IMR-90 (cell line): ENCODE results near the gene CEP72. TPM values are rescaled to one million over a fixed set of nuclear protein-coding genes. Genes with fewer than 3 reads are reported as not detected.
"Not testable (repeated sequence)": the region's sequence is repeated elsewhere in the genome, so short reads cannot be mapped to it uniquely, and the experiment has no call there.

Experiments
- ATAC-seq: fragments of 200-7000 bp; cut with Tn5 transposase; 2 replicates; pipeline ENCODE4 v1.9.1; 2020; ENCODE audit warnings: low read depth, mild to moderate bottlenecking, moderate library complexity
- BruUV-seq: library from RNA; stranded (reverse); fragments of 400-500 nt; replicated peaks from 2 replicates; lab custom pipeline; 2021; lab: Mats Ljungman, UMichigan
- CTCF ChIA-PET: fragments of 300-600 bp; formaldehyde crosslinking; extraction: SDS; loops from one replicate; lab custom pipeline; 2021; ENCODE audit warnings: antibody characterized with exemption; lab: Yijun Ruan, JAX
- POLR2A ChIA-PET: fragments of 300-600 bp; sonication (Branson Sonifier 250); formaldehyde crosslinking; loops from one replicate; lab custom pipeline; 2022; ENCODE audit warnings: antibody characterized with exemption; ENCODE audit not compliant: unreplicated experiment; lab: Charles Lee
- DNase-seq: peaks from one replicate; pipeline ENCODE4 v3.0.0; 2013
- H2AFZ ChIP-seq: replicated peaks from 2 replicates; pipeline ENCODE3; 2013; ENCODE audit warnings: low read length, mild to moderate bottlenecking; ENCODE audit not compliant: poor library complexity
- H2AK5ac ChIP-seq: 2 replicates; pipeline ENCODE4 v1.6.1; 2013; ENCODE audit warnings: low read depth, low read length, inconsistent platforms
- H2AK9ac ChIP-seq: replicated peaks from 2 replicates; pipeline ENCODE3; 2013; ENCODE audit warnings: mild to moderate bottlenecking, low read depth, low read length, moderate library complexity; ENCODE audit not compliant: poor library complexity
- H2BK120ac ChIP-seq: 2 replicates; pipeline ENCODE4 v1.6.1; 2013; ENCODE audit warnings: low read depth, low read length, inconsistent platforms
- H2BK15ac ChIP-seq: 3 replicates; pipeline ENCODE4 v1.6.1; 2013; ENCODE audit warnings: low read depth, low read length, inconsistent platforms
- H2BK20ac ChIP-seq: 2 replicates; pipeline ENCODE4 v1.6.1; 2013; ENCODE audit warnings: low read depth, mild to moderate bottlenecking, inconsistent platforms, low read length, moderate library complexity
- H2BK5ac ChIP-seq: 2 replicates; pipeline ENCODE4 v1.6.1; 2013; ENCODE audit warnings: mild to moderate bottlenecking, low read depth, low read length, inconsistent platforms; ENCODE audit not compliant: poor library complexity, severe bottlenecking
- H3K14ac ChIP-seq: replicated peaks from 2 replicates; pipeline ENCODE4 v1.6.1; 2013; ENCODE audit warnings: low read depth, low read length, inconsistent platforms
- H3K18ac ChIP-seq: 2 replicates; pipeline ENCODE4 v1.6.1; 2013; ENCODE audit warnings: low read depth, low read length, control low read depth
- H3K23ac ChIP-seq: 2 replicates; pipeline ENCODE4 v1.6.1; 2013; ENCODE audit warnings: low read depth, low read length, inconsistent platforms
- H3K27ac ChIP-seq: 2 replicates; pipeline ENCODE4 v1.5.1; 2013; ENCODE audit warnings: mild to moderate bottlenecking, control low read depth, low read length; ENCODE audit not compliant: insufficient read depth
- H3K27me3 ChIP-seq: 2 replicates; pipeline ENCODE4 v1.6.1; 2013; ENCODE audit warnings: low read length; ENCODE audit not compliant: control insufficient read depth, insufficient read depth
- H3K36me3 ChIP-seq: 2 replicates; pipeline ENCODE4 v1.6.1; 2013; ENCODE audit warnings: low read length, mixed read lengths; ENCODE audit not compliant: control insufficient read depth, insufficient read depth
- H3K4ac ChIP-seq: 2 replicates; pipeline ENCODE4 v1.6.1; 2013; ENCODE audit warnings: low read depth, low read length, inconsistent platforms
- H3K4me1 ChIP-seq: 2 replicates; pipeline ENCODE4 v1.6.1; 2013; ENCODE audit warnings: low read length, mixed read lengths; ENCODE audit not compliant: control insufficient read depth, insufficient read depth
- H3K4me2 ChIP-seq: 2 replicates; pipeline ENCODE4 v1.6.1; 2013; ENCODE audit warnings: low read depth, mild to moderate bottlenecking, control low read depth, low read length, moderate library complexity
- H3K4me3 ChIP-seq: 2 replicates; pipeline ENCODE4 v1.5.1; 2013; ENCODE audit warnings: low read depth, mild to moderate bottlenecking, control low read depth, low read length, moderate library complexity; ENCODE audit not compliant: insufficient read depth
- H3K56ac ChIP-seq: 2 replicates; pipeline ENCODE4 v1.6.1; 2013; ENCODE audit warnings: low read length, inconsistent platforms; ENCODE audit not compliant: insufficient read depth; ENCODE audit errors: extremely low read depth
- H3K79me1 ChIP-seq, 2 experiments: 2 replicates each; pipeline ENCODE4 v1.6.1; 2013; ENCODE audit warnings: low read length in 2 of 2, inconsistent platforms in 1 of 2, low read depth in 1 of 2
- H3K9ac ChIP-seq: 2 replicates; pipeline ENCODE4 v1.6.1; 2013; ENCODE audit warnings: low read depth, low read length, control low read depth
- H3K9me1 ChIP-seq: 2 replicates; pipeline ENCODE4 v1.6.1; 2013; ENCODE audit warnings: low read length, inconsistent platforms; ENCODE audit not compliant: insufficient read depth
- H3K9me3 ChIP-seq: 2 replicates; pipeline ENCODE4 v1.6.1; 2013; ENCODE audit warnings: low read length; ENCODE audit not compliant: control insufficient read depth, insufficient read depth
- H4K20me1 ChIP-seq: 2 replicates; pipeline ENCODE4 v1.6.1; 2013; ENCODE audit warnings: low read length, inconsistent platforms; ENCODE audit not compliant: insufficient read depth
- H4K5ac ChIP-seq: 2 replicates; pipeline ENCODE4 v1.6.1; 2013; ENCODE audit warnings: mild to moderate bottlenecking, low read depth, low read length, control low read depth
- H4K8ac ChIP-seq, 2 experiments: 2 replicates each; pipeline ENCODE4 v1.6.1; 2013; ENCODE audit warnings: low read depth in 2 of 2, low read length in 2 of 2, control low read depth in 1 of 2, inconsistent platforms in 1 of 2
- H4K91ac ChIP-seq: 2 replicates; pipeline ENCODE4 v1.6.1; 2013; ENCODE audit warnings: low read depth, low read length, inconsistent platforms; ENCODE audit not compliant: insufficient read depth
- WGBS, 2 experiments: methylation state at CpG; one replicate each; pipeline versions ENCODE4 v1.1.5 to v1.1.7; 2013; ENCODE audit warnings: missing lambda C conversion rate in 2 of 2; ENCODE audit not compliant: insufficient read length in 1 of 2; ENCODE audit errors: extremely low coverage in 2 of 2; 5-methylcytosine and 5-hydroxymethylcytosine counted together
- dilution Hi-C: fragments of 300-500 bp; cut with HindIII; formaldehyde crosslinking; loops from one replicate; pipeline ENCODE4 v1.14.3; 2018; ENCODE audit warnings: low sequenced_read_pairs; ENCODE audit not compliant: unreplicated experiment
- in situ Hi-C: fragments of 300-500 bp; cut with MboI; formaldehyde crosslinking; loops from 3 replicates; pipeline ENCODE4 v1.14.3; 2019; ENCODE audit warnings: low sequenced_read_pairs, inconsistent platforms, mixed read lengths
- intact Hi-C: fragments of 100-400 bp; cut with micrococcal nuclease; formaldehyde crosslinking; loops from 2 replicates; pipeline ENCODE4 v1.10.0; 2022
- polyA plus RNA-seq, 3 experiments: library from polyadenylated mRNA; depleted of rRNA; stranded (reverse); fragments of >200 nt; gene quantifications; 2 replicates each; pipeline ENCODE4 v1.2.3, GENCODE V29; 2012; ENCODE audit warnings: low replicate concordance in 1 of 3
- total RNA-seq: library from RNA; depleted of rRNA; stranded (reverse); fragments of >200 nt; gene quantifications from 2 replicates; pipeline ENCODE4 v1.2.3, GENCODE V29; 2012

CEP72 gene
- total and polyA plus RNA-seq, 2 of the 4 experiments (the other 2 are of a cell fraction) = 2.9 to 4.3 TPM

DNA sequence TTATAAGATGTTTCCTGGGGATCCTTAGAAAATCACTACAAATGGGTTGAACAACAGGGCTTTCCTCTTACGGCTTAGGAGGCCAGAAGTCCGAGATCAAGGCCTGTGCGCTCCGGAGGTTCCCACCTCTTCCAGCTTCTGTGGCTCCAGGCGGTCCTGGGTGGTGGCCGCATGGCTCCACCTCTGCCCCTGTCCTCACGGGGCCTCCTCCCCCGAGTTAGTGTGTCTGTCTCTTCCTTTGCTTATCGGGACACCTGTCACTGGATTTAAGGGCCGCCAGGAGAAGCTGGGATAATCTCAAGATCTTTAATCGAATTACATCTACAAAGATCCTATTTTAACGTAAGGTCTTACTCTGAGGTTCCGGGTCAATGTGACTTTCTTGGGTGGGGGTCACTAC, 83.3 kb downstream of the CEP72 start:
- H3K79me1 ChIP-seq, POLR2A ChIA-PET, H2BK5ac ChIP-seq, H3K4me3 ChIP-seq, H4K91ac ChIP-seq, H4K20me1 ChIP-seq, H2BK120ac ChIP-seq, H3K36me3 ChIP-seq, H4K5ac ChIP-seq, H3K18ac ChIP-seq, H3K9ac ChIP-seq, H3K27me3 ChIP-seq, H3K9me3 ChIP-seq, H2BK15ac ChIP-seq, dilution Hi-C loops, H3K9me1 ChIP-seq, H3K14ac ChIP-seq, H2AK5ac ChIP-seq, H2AFZ ChIP-seq, H4K8ac ChIP-seq, H3K27ac ChIP-seq, H2AK9ac ChIP-seq, ATAC-seq, H3K4me2 ChIP-seq, H3K4ac ChIP-seq, CTCF ChIA-PET, DNase-seq, H3K23ac ChIP-seq, BruUV-seq, H3K56ac ChIP-seq, H3K4me1 ChIP-seq, H2BK20ac ChIP-seq, in situ Hi-C loops: not testable (repeated sequence)
- no CpG with 5 or more reads among the region's 13 CpGs for WGBS, 2 experiments
- intact Hi-C loops = loop anchor here (5.0 kb wide), 1 partner anchor 92 kb away; no protein-coding TSS in a partner anchor

DNA sequence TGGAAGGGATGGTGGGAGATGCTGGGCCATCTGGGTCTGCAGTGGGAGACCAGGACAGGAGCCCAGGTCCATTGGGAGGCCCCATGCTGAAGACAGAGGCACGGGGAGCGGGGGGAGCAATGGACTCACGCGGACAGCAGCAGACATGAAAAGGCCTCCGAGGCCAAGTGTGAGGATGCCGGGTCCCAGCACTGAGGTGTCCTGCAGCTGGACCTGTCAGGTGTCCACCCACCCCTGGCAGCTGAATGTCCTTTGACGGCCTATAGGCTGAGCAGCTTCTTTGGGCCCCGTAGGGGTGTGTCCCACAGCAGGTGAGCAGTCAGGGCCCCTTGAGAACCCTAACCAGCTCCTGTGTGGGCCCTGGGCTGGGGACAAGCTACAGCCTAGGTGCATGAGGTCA, 84.1 kb downstream of the CEP72 start:
- dilution Hi-C loops, H2BK120ac ChIP-seq, H3K14ac ChIP-seq, H3K4me1 ChIP-seq, H3K18ac ChIP-seq, H3K9ac ChIP-seq, H2BK15ac ChIP-seq, in situ Hi-C loops, H3K27ac ChIP-seq, H3K4ac ChIP-seq, H2BK20ac ChIP-seq, H2AFZ ChIP-seq, H3K79me1 ChIP-seq, BruUV-seq, H4K91ac ChIP-seq, H3K9me1 ChIP-seq, ATAC-seq, H3K56ac ChIP-seq, DNase-seq, H3K36me3 ChIP-seq, H2BK5ac ChIP-seq, H4K20me1 ChIP-seq, H4K5ac ChIP-seq, H3K23ac ChIP-seq, POLR2A ChIA-PET, H3K4me2 ChIP-seq, H3K9me3 ChIP-seq, H3K27me3 ChIP-seq, H2AK9ac ChIP-seq, H3K4me3 ChIP-seq, H2AK5ac ChIP-seq, H4K8ac ChIP-seq, CTCF ChIA-PET: not testable (repeated sequence)
- no CpG with 5 or more reads among the region's 8 CpGs for WGBS, 2 experiments
- intact Hi-C loops = loop anchor here (5.0 kb wide), 1 partner anchor 91 kb away; no protein-coding TSS in a partner anchor
